Vagina (tissue), 2 donors: Measurements from ENCODE around the gene GRB2. TPM values are rescaled to one million over a fixed set of nuclear protein-coding genes. Genes with fewer than 3 reads are reported as not detected.

Source experiments
- DNase-seq, 2 donors: peaks; one replicate each; pipeline ENCODE4 v3.0.0-alpha.2; 2017; ENCODE audit errors: extremely low spot score in 2 of 2
- H3K27ac ChIP-seq: fragments of 200-600 bp; sonication (generic); one replicate; pipeline ENCODE4 v1.5.1; 2019
- H3K27me3 ChIP-seq: fragments of 200-600 bp; sonication (generic); one replicate; pipeline ENCODE4 v1.5.1; 2019
- H3K36me3 ChIP-seq, 2 donors: fragments of 200-600 bp; sonication (generic); one replicate each; pipeline ENCODE4 v1.5.1; 2017 to 2019
- H3K4me1 ChIP-seq: fragments of 200-600 bp; sonication (generic); one replicate; pipeline ENCODE4 v1.5.1; 2019
- H3K4me3 ChIP-seq, 2 donors: fragments of 200-600 bp; sonication (generic); 1 replicate in 1 of 2; 2 replicates in 1 of 2; pipeline ENCODE4 v1.5.1; 2016 to 2019
- H3K9me3 ChIP-seq: fragments of 200-600 bp; sonication (generic); one replicate; pipeline ENCODE4 v1.5.1; 2019
- POLR2A ChIP-seq, 2 donors: fragments of 450-650 bp; IDR thresholded peaks; one replicate each; pipeline ENCODE4 v1.6.1; 2017; ENCODE audit warnings: antibody characterized with exemption in 2 of 2, mild to moderate bottlenecking in 2 of 2, moderate library complexity in 2 of 2
- POLR2AphosphoS5 ChIP-seq, 2 donors: sonication (generic); formaldehyde crosslinking; IDR thresholded peaks; one replicate each; pipeline ENCODE4 v1.9.0; 2017; ENCODE audit warnings: antibody characterized with exemption in 2 of 2, mild to moderate bottlenecking in 2 of 2, low read depth in 1 of 2; ENCODE audit not compliant: insufficient read depth in 1 of 2
- intact Hi-C: fragments of 100-400 bp; cut with DNase I; formaldehyde crosslinking; loops from one replicate; pipeline ENCODE4 v1.15.1; 2023
- total RNA-seq: library from RNA; depleted of rRNA; stranded (reverse); fragments of >200 nt; gene quantifications from one replicate; pipeline ENCODE4 v1.2.3, GENCODE V29; 2016
- TF ChIP-seq, protein P1 (sequence below), 3 experiments: fragments of 450-650 bp in 2 of 3; fragments of 200-600 bp in 1 of 3; sonication (generic) in 1 of 3; IDR thresholded peaks; one replicate each; pipeline ENCODE4 v1.5.1; 2017 to 2019; ENCODE audit warnings: antibody characterized with exemption in 3 of 3, mild to moderate bottlenecking in 2 of 3, moderate library complexity in 2 of 3

Gene GRB2
- total RNA-seq, 1 donor from 2014 or later: 71.9 TPM

- intact Hi-C loops: loop anchor here (5.0 kb wide), 1 partner anchor 92 kb away; no protein-coding TSS in a partner anchor
- Histone ChIP-seq H3K27me3 (no peaks in the 10 kb centered on the region), H3K27ac (no peak overlapping the region), H3K4me3 (no peak overlapping the region), H3K36me3 (peaks cover 0 to 33% of the 10 kb centered on the region in 2 donors), H3K9me3 (no peaks in the 10 kb centered on the region), H3K4me1 (no peaks in the 10 kb centered on the region)
- no peak for DNase-seq
- TF ChIP-seq POLR2A (IDR thresholded peaks at IDR 0.05) (no peak), POLR2AphosphoS5 (IDR thresholded peaks at IDR 0.05; ENCODE audit: insufficient read depth in 1 of 2, low read depth in 1 of 2) (no peak)
- TF ChIP-seq, protein P1, sequence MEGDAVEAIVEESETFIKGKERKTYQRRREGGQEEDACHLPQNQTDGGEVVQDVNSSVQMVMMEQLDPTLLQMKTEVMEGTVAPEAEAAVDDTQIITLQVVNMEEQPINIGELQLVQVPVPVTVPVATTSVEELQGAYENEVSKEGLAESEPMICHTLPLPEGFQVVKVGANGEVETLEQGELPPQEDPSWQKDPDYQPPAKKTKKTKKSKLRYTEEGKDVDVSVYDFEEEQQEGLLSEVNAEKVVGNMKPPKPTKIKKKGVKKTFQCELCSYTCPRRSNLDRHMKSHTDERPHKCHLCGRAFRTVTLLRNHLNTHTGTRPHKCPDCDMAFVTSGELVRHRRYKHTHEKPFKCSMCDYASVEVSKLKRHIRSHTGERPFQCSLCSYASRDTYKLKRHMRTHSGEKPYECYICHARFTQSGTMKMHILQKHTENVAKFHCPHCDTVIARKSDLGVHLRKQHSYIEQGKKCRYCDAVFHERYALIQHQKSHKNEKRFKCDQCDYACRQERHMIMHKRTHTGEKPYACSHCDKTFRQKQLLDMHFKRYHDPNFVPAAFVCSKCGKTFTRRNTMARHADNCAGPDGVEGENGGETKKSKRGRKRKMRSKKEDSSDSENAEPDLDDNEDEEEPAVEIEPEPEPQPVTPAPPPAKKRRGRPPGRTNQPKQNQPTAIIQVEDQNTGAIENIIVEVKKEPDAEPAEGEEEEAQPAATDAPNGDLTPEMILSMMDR (IDR thresholded peaks at IDR 0.05): no peak
Measured at GRCh38 chr17:75319904-75320691, 85.4 kb downstream of the GRB2 start.

DNA sequence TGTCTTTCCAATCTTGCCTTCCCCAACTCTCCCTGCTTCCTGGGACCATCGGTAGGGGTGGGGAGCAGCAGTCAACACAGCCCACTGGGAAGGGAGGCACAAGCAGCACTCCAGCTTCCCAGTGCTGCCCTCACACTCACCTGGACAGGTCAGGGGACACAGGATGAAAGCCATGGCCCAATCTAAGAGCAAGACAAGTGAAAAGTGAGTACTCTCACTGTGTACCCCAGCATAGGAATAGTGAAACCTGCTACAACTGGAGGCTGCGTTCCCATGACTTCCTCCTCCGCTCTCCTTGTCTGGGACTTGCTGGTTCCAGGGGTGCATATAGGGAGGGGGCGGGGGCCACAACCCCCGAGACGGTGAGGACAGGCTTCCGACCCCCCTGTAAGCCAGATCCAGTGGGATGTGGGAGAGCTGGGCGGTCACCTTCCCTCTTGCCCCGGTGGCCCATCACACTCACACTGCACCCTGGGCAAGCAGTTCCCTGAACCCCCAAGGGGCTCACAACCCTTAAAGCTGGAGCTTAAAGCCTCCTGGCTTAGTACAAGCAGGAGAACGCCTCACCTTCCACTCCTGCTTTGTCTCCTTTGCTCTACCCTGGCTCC is 86.8 kb downstream of the GRB2 start:
- H3K27ac ChIP-seq: no peak overlapping the region
- DNase-seq: no peak
- peaks cover 0 to 32% of the 10 kb centered on the region in 2 donors for H3K36me3 ChIP-seq
- TF ChIP-seq POLR2AphosphoS5 (IDR thresholded peaks at IDR 0.05; ENCODE audit: insufficient read depth in 1 of 2, low read depth in 1 of 2) (no peak), POLR2A (IDR thresholded peaks at IDR 0.05) (no peak)
- TF ChIP-seq, protein P1 (IDR thresholded peaks at IDR 0.05): no peak
- no peaks in the 10 kb centered on the region for H3K4me1 ChIP-seq
- H3K27me3 ChIP-seq: no peaks in the 10 kb centered on the region
- intact Hi-C loops: no loop called here
- H3K9me3 ChIP-seq: no peaks in the 10 kb centered on the region
- no peak overlapping the region for H3K4me3 ChIP-seq

DNA sequence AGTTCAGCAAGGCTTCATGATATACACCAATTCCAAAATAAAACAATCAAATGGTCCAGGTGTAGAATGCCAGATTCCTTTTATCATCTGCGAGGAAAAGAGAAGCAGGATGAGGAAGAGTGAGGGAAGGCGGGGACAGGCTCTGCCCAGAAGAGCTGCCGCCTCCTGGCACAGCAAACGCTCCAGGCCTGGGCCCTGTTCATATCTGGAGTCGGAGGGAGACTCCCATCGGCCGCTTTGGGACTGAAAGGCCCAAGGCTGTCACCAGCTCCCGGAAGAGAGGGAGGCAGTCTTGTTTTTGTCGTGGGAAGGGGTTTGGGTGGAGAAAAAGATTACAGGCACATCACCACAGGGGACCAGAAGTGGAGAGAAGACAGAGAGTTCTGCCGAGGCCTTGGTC is 87.3 kb downstream of the GRB2 start:
- Histone ChIP-seq H3K27ac (no peak overlapping the region), H3K4me3 (no peak overlapping the region), H3K27me3 (no peaks in the 10 kb centered on the region), H3K4me1 (no peaks in the 10 kb centered on the region), H3K36me3 (peaks cover 0 to 32% of the 10 kb centered on the region in 2 donors), H3K9me3 (no peaks in the 10 kb centered on the region)
- DNase-seq: no peak
- TF ChIP-seq POLR2A (IDR thresholded peaks at IDR 0.05) (no peak), POLR2AphosphoS5 (IDR thresholded peaks at IDR 0.05; ENCODE audit: insufficient read depth in 1 of 2, low read depth in 1 of 2) (no peak)
- TF ChIP-seq, protein P1 (IDR thresholded peaks at IDR 0.05): no peak
- intact Hi-C loops: no loop called here

- Histone ChIP-seq H3K9me3 (no peaks in the 10 kb centered on the region), H3K4me3 (no peak overlapping the region), H3K27ac (no peak overlapping the region), H3K27me3 (no peaks in the 10 kb centered on the region), H3K4me1 (no peaks in the 10 kb centered on the region), H3K36me3 (peaks cover 0 to 32% of the 10 kb centered on the region in 2 donors)
- DNase-seq: no peak
- TF ChIP-seq POLR2AphosphoS5 (IDR thresholded peaks at IDR 0.05; ENCODE audit: insufficient read depth in 1 of 2, low read depth in 1 of 2): no peak
- TF ChIP-seq, protein P1 (IDR thresholded peaks at IDR 0.05): no peak
- no peak for TF ChIP-seq POLR2A (IDR thresholded peaks at IDR 0.05)
- intact Hi-C loops: no loop called here
Measured at GRCh38 chr17:75317671-75318070, 87.8 kb downstream of the GRB2 start.

- no peak for TF ChIP-seq POLR2A (IDR thresholded peaks at IDR 0.05)
- TF ChIP-seq, protein P1 (IDR thresholded peaks at IDR 0.05): no peak
- no peak for TF ChIP-seq POLR2AphosphoS5 (IDR thresholded peaks at IDR 0.05; ENCODE audit: insufficient read depth in 1 of 2, low read depth in 1 of 2)
- Histone ChIP-seq H3K27ac (no peak overlapping the region), H3K27me3 (no peaks in the 10 kb centered on the region), H3K4me3 (no peak overlapping the region), H3K36me3 (peaks cover 0 to 23% of the 10 kb centered on the region in 2 donors), H3K9me3 (no peaks in the 10 kb centered on the region), H3K4me1 (no peaks in the 10 kb centered on the region)
- intact Hi-C loops: no loop called here
- no peak for DNase-seq
Measured at GRCh38 chr17:75316253-75316652, 89.2 kb downstream of the GRB2 start.
